Measurements from ENCODE around the gene PSPN.

Gene PSPN

GRCh38 chr19:6384381-6384780, 8.6 kb upstream of the PSPN start:
- no peak overlapping the region for H3K4me3 ChIP-seq (ENCODE audit: low read depth, low read length)
- TF ChIP-seq, protein P1, sequence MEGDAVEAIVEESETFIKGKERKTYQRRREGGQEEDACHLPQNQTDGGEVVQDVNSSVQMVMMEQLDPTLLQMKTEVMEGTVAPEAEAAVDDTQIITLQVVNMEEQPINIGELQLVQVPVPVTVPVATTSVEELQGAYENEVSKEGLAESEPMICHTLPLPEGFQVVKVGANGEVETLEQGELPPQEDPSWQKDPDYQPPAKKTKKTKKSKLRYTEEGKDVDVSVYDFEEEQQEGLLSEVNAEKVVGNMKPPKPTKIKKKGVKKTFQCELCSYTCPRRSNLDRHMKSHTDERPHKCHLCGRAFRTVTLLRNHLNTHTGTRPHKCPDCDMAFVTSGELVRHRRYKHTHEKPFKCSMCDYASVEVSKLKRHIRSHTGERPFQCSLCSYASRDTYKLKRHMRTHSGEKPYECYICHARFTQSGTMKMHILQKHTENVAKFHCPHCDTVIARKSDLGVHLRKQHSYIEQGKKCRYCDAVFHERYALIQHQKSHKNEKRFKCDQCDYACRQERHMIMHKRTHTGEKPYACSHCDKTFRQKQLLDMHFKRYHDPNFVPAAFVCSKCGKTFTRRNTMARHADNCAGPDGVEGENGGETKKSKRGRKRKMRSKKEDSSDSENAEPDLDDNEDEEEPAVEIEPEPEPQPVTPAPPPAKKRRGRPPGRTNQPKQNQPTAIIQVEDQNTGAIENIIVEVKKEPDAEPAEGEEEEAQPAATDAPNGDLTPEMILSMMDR (IDR thresholded peaks at IDR 0.05; ENCODE audit: borderline replicate concordance, insufficient read depth, low read depth, low read length): no peak

DNA sequence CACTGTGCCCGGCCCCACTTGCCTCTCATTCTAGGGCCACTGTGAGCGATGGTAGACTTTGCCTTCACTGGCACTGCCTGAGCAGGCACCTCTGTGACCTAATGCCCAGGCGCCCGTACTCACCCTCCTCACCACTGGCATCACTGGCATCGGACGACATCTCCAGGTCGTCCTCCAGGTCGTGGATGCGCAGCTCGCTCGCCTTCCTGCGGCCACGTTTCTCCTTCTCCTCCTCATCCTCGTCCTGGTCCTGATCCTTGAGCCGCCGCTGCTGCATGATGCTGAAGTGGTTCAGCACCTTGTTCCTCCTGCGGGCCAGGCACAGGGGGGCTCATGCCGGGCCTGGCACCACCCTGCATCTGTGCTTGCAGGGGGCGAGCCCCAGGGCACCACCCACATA, 7.5 kb upstream of the PSPN start:
- no peak overlapping the region for H3K4me3 ChIP-seq (ENCODE audit: low read depth, low read length)
- TF ChIP-seq, protein P1 (IDR thresholded peaks at IDR 0.05; ENCODE audit: borderline replicate concordance, insufficient read depth, low read depth, low read length): no peak

DNA sequence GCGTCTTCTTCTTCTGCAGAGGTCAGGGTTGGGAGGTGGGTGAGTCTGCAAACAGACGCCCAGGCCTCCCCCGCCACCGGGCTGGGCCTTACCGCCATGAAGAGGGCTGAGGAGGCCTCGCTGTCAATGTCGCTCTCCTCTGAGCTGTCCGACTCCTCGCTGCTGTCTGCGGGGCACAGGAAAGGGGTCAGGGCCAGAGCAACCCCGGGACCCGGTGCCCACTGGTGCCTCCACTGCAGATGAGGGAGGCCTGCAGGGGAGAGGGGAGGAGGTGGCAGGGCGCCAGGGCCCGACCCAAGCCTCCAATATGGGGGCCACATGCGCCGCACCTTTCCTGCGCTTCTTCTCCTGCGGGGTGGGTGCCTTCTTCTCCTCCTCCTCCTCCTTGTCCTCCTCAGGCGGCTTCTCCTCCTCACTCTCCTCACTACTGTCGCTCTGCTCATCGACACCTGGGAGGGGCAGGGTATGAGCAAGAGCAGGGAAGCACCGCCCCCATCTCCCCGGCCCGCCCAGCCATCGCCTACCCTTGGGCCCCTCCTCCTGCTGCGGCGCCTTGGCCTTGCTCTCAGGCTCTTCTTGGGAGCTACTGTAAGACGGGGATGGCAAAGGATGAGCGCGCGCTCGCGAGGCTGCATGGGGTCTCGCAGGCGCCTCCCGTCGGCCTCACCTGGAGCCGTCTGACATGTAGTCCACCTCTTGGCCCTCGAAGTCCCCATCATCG, 5.5 kb upstream of the PSPN start:
- TF ChIP-seq, protein P1 (IDR thresholded peaks at IDR 0.05; ENCODE audit: borderline replicate concordance, insufficient read depth, low read depth, low read length): no peak
- H3K4me3 ChIP-seq (ENCODE audit: low read depth, low read length): no peak overlapping the region

GRCh38 chr19:6379744-6380143, 4.0 kb upstream of the PSPN start:
- no peak overlapping the region for H3K4me3 ChIP-seq (ENCODE audit: low read depth, low read length)
- TF ChIP-seq, protein P1 (IDR thresholded peaks at IDR 0.05; ENCODE audit: borderline replicate concordance, insufficient read depth, low read depth, low read length): no peak

- TF ChIP-seq, protein P1 (IDR thresholded peaks at IDR 0.05; ENCODE audit: borderline replicate concordance, insufficient read depth, low read depth, low read length): no peak
- H3K4me3 ChIP-seq (ENCODE audit: low read depth, low read length): no peak overlapping the region
Observed at GRCh38 chr19:6378486-6378885, 2.8 kb upstream of the PSPN start.

GRCh38 chr19:6378041-6378440, 2.3 kb upstream of the PSPN start:
- H3K4me3 ChIP-seq (ENCODE audit: low read depth, low read length): no peak overlapping the region
- TF ChIP-seq, protein P1 (IDR thresholded peaks at IDR 0.05; ENCODE audit: borderline replicate concordance, insufficient read depth, low read depth, low read length): no peak

- TF ChIP-seq, protein P1 (IDR thresholded peaks at IDR 0.05; ENCODE audit: borderline replicate concordance, insufficient read depth, low read depth, low read length): no peak
Observed at GRCh38 chr19:6376512-6377190, 918 bp upstream of the PSPN start.

More at GRCh38 chr19:6376512-6377190, 918 bp upstream of the PSPN start:
- H3K4me3 ChIP-seq (ENCODE audit: low read depth, low read length): no peak overlapping the region

Measured in GM12875 (cell line).